ENCODE measurements around the gene GGNBP2.

GGNBP2 gene

GRCh38 chr17:36613155-36613554, 68.4 kb downstream of the GGNBP2 start:
- DNase-seq (ENCODE audit: low spot score) = no peak
- in situ Hi-C loops (cut with MboI; ENCODE audit: low pct_unique_long_range_greater_than_20kb, low sequenced_read_pairs, unreplicated experiment) = loop anchor here (25.0 kb wide), 1 partner anchor 774 kb away; the partner anchor contains the start of gene C17orf78
- no peak for TF ChIP-seq CTCF (IDR thresholded peaks at IDR 0.05; ENCODE audit: extremely low read depth, insufficient read depth, missing control alignments)

DNA sequence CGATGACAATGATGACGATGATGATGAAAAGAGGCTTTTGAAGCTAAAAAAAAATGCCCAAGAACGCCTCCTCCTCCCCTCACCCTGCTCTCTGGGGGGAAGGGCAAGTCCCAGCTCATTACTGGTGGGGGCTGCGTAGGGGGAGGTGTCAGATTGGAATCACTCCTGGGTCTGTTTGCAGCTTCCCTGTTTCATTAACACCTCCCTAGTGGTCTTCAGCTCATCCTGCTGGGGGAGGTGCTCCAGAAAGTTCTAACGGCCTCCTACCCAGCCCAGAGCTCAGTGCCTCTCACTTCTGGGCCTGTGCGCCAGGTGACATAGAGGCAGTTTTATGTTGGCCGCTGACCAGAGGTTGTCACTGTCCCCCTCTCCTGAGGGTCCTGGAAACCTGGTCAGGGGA, 69.4 kb downstream of the GGNBP2 start:
- DNase-seq (ENCODE audit: low spot score) = no peak
- no peak for TF ChIP-seq CTCF (IDR thresholded peaks at IDR 0.05; ENCODE audit: extremely low read depth, insufficient read depth, missing control alignments)
- in situ Hi-C loops (cut with MboI; ENCODE audit: low pct_unique_long_range_greater_than_20kb, low sequenced_read_pairs, unreplicated experiment) = loop anchor here (25.0 kb wide), 1 partner anchor 773 kb away; the partner anchor contains the start of gene C17orf78

- TF ChIP-seq CTCF (IDR thresholded peaks at IDR 0.05; ENCODE audit: extremely low read depth, insufficient read depth, missing control alignments) = no peak
- in situ Hi-C loops (cut with MboI; ENCODE audit: low pct_unique_long_range_greater_than_20kb, low sequenced_read_pairs, unreplicated experiment) = loop anchor here (25.0 kb wide), 1 partner anchor 772 kb away; the partner anchor contains the start of gene C17orf78
Measured at GRCh38 chr17:36614933-36615332, 70.2 kb downstream of the GGNBP2 start.

DNA sequence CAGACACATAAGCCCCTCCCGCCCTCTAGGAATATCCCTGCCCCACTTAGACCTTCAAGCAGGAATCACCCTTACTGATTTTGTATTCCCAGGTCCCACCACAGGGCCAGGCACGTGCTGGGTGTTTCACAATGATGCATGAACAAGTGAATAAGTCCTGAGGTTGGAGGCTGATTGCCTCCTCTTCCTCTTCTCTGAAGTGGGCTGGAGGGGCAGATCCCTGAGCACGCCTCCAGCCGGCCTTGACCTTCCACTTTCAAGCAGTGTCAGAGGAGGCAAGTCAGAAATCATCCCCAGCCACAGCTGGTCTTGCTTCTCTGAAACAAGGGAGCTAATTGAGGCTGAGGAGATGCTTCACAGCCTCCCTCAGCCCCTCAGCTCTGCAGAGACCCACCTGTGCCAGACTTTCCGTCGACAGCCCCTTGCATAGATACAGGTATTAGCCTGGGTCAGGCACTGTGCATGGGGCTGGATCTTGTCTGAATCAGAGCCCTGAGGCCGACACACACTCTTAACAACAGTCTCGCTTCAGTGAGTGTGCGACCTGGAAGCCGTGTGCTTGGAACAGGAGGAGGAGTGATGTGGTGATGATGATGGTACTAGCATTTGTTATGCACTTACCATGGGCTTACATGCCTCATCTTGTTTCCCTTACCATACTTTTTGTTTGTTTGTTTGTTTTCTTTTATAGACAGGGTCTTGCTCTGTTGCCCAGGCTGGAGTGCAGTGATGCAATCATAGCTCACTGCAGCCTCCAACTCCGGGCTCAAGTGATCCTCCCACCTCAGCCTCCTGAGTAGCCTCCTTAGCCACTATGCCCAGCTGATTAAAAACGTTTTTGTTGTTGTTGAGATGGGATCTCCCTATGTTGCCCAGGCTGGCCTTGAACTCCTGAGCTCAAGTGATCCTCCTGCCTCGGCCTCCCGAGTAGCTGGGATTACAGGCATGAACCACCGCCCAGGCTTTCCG, 71.6 kb downstream of the GGNBP2 start:
- in situ Hi-C loops (cut with MboI; ENCODE audit: low pct_unique_long_range_greater_than_20kb, low sequenced_read_pairs, unreplicated experiment) = loop anchor here (25.0 kb wide), 1 partner anchor 771 kb away; the partner anchor contains the start of gene C17orf78

More at GRCh38 chr17:36614933-36615332, 70.2 kb downstream of the GGNBP2 start:
- DNase-seq (ENCODE audit: low spot score) = no peak

GRCh38 chr17:36617773-36618172, 73.1 kb downstream of the GGNBP2 start:
- no peak for DNase-seq (ENCODE audit: low spot score)
- TF ChIP-seq CTCF (IDR thresholded peaks at IDR 0.05; ENCODE audit: extremely low read depth, insufficient read depth, missing control alignments) = no peak
- in situ Hi-C loops (cut with MboI; ENCODE audit: low pct_unique_long_range_greater_than_20kb, low sequenced_read_pairs, unreplicated experiment) = loop anchor here (25.0 kb wide), 1 partner anchor 770 kb away; the partner anchor contains the start of gene C17orf78

More for the DNA sequence above, 71.6 kb downstream of the GGNBP2 start:
- TF ChIP-seq CTCF (IDR thresholded peaks at IDR 0.05; ENCODE audit: extremely low read depth, insufficient read depth, missing control alignments) = no peak
- no peak for DNase-seq (ENCODE audit: low spot score)

DNA sequence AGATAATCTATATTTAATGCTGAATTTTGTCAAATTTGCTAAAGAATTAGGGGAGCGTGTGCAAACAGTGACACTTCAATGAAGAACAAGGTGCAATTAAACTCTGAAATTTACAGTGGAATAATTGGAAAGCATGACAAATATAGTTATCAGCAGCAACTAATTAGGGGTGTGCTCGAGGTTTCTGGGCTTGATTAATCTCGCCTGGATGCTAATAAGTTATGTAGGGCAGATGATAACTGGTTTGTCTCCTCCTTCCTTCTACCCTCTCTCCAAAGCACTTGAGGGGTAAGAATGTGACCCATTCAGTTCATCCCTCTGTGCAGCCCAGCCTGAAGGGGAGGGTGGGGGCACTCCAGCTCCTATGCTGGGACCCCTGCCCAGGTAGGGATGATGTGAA, 78.6 kb downstream of the GGNBP2 start:
- no peak for DNase-seq (ENCODE audit: low spot score)
- TF ChIP-seq CTCF (IDR thresholded peaks at IDR 0.05; ENCODE audit: extremely low read depth, insufficient read depth, missing control alignments) = no peak
- in situ Hi-C loops (cut with MboI; ENCODE audit: low pct_unique_long_range_greater_than_20kb, low sequenced_read_pairs, unreplicated experiment) = loop anchor here (25.0 kb wide), 1 partner anchor 764 kb away; the partner anchor contains the start of gene C17orf78
